ENCODE results near the gene PTPRT.

PTPRT gene

DNA sequence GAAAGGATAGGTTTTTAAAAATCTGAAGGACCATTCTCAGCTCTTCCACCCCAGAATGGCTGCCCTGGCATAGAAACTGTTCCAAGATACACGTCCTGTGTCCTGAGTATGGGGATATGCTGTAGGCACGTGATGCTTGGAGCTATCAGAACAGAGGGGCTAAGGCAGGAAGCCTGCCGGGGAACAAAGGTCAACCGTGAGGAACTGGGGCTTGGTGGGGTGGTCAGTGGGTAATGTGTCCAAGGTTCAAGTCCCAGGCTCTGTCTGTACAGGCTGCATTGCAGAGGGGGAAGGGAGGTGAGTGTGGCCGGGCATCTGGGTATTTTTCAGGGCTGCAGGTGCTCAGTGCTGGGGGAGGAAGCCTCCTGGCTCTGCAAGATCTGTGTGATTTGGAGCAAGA, 1092.0 kb downstream of the PTPRT start:
- Histone ChIP-seq H3K4me3 (ENCODE audit: low read length) (no peak overlapping the region), H2AFZ (ENCODE audit: low read depth, low read length) (no peak overlapping the region), H3K27me3 (ENCODE audit: insufficient read depth, low read length) (no peaks in the 10 kb centered on the region), H3K4me1 (ENCODE audit: insufficient read depth, low read length) (no peaks in the 10 kb centered on the region), H3K36me3 (ENCODE audit: insufficient read depth, low read length) (no peaks in the 10 kb centered on the region), H3K9me3 (ENCODE audit: low read length) (no peaks in the 10 kb centered on the region)

GRCh38 chr20:42095221-42095620, 1094.5 kb downstream of the PTPRT start:
- H3K36me3 ChIP-seq (ENCODE audit: insufficient read depth, low read length): no peaks in the 10 kb centered on the region
- H3K4me3 ChIP-seq (ENCODE audit: low read length): no peak overlapping the region
- no peaks in the 10 kb centered on the region for H3K27me3 ChIP-seq (ENCODE audit: insufficient read depth, low read length)
- no peaks in the 10 kb centered on the region for H3K9me3 ChIP-seq (ENCODE audit: low read length)
- H2AFZ ChIP-seq (ENCODE audit: low read depth, low read length): no peak overlapping the region
- no peaks in the 10 kb centered on the region for H3K4me1 ChIP-seq (ENCODE audit: insufficient read depth, low read length)

DNA sequence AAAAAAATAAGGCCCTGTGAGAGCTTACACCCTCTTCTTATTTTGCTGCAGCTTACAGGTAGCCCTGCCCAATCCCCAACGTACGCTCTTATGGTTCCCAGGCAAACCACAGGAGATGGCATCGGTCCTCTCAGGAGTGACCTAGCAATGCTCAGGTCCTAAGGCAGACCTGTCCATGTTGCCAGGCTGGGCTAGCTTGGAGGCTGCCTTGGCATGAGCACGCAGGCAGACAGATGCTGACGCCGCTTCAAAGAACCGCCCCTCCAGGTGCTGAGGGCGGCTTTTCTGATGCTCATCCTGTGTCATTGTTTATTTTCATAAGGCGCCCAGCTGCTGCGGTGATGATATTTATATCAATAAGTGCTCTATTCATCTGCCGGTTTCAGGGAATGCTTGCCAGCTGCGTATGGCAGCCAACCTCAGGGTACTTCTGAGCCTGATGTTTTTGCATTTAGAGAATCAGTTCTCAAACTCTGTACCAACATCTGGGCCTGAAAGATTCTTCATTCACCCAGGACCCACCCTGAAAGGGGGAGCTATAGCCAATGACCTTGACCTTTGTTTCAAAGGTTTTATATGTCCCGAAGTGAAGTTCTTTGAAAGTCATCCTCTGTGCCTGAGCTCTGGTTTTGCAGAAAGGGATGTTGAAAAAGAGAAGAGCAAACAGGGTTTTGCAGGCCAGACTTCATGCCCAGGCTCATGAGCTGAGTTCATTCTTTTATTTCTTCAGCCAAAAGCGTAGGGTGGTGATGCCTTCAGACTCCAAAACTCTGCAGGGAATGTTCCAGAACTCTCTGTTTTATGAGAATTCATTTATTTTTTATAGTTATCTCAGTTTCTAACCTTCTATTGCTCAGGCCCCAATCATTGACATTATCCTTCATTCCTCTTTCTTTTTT, 1095.9 kb downstream of the PTPRT start:
- Histone ChIP-seq H3K4me1 (ENCODE audit: insufficient read depth, low read length) (no peaks in the 10 kb centered on the region), H3K4me3 (ENCODE audit: low read length) (no peak overlapping the region), H3K9me3 (ENCODE audit: low read length) (no peaks in the 10 kb centered on the region), H3K27me3 (ENCODE audit: insufficient read depth, low read length) (no peaks in the 10 kb centered on the region), H2AFZ (ENCODE audit: low read depth, low read length) (no peak overlapping the region), H3K36me3 (ENCODE audit: insufficient read depth, low read length) (no peaks in the 10 kb centered on the region)

DNA sequence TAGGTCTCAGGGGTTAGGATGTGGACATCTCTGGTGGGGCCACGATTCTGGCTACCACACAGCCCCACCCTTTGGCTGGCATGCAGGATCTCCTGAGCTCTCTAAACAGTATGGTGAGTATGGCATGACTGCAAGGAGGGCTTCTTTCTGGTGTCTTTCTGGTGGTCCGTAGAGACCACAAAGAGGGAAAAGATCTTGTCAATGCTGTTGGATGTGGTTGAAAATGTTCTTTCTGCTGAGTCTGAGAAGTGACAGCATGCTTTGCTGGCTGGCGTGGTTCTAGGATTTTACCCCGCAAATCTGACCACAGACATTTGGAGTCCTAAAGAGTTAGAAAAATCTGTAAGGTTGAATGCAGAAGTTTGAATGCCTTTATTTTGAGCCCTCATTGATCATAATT, 1096.7 kb downstream of the PTPRT start:
- Histone ChIP-seq H3K9me3 (ENCODE audit: low read length) (no peaks in the 10 kb centered on the region), H3K4me1 (ENCODE audit: insufficient read depth, low read length) (no peaks in the 10 kb centered on the region), H3K4me3 (ENCODE audit: low read length) (no peak overlapping the region), H3K27me3 (ENCODE audit: insufficient read depth, low read length) (no peaks in the 10 kb centered on the region), H2AFZ (ENCODE audit: low read depth, low read length) (no peak overlapping the region), H3K36me3 (ENCODE audit: insufficient read depth, low read length) (no peaks in the 10 kb centered on the region)

- H3K36me3 ChIP-seq (ENCODE audit: insufficient read depth, low read length): no peaks in the 10 kb centered on the region
- no peak overlapping the region for H2AFZ ChIP-seq (ENCODE audit: low read depth, low read length)
- H3K4me1 ChIP-seq (ENCODE audit: insufficient read depth, low read length): no peaks in the 10 kb centered on the region
- no peak overlapping the region for H3K4me3 ChIP-seq (ENCODE audit: low read length)
- H3K27me3 ChIP-seq (ENCODE audit: insufficient read depth, low read length): no peaks in the 10 kb centered on the region
- no peaks in the 10 kb centered on the region for H3K9me3 ChIP-seq (ENCODE audit: low read length)
Observed at GRCh38 chr20:42085366-42085765, 1104.3 kb downstream of the PTPRT start.

GRCh38 chr20:42083280-42083679, 1106.4 kb downstream of the PTPRT start:
- no peaks in the 10 kb centered on the region for H3K36me3 ChIP-seq (ENCODE audit: insufficient read depth, low read length)

DNA sequence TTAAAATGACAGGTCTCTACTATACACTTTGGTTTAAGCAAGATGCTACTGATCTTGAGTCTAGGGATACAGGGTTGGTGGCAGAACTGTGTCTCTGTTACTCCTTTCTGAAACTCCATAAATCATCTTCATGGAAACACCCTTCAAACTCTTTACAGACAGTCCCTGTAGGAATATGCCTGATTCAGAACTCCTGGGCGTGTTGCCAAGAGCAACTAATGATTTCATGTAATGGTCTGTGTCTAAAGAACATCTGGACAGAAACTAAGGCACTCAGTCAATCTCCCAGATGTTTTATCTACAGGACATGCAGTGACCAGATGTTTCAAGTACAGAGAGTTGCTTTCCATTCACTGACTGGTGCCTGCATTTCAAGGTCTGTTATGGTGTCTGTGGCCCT, 1107.1 kb downstream of the PTPRT start:
- no peak overlapping the region for H2AFZ ChIP-seq (ENCODE audit: low read depth, low read length)
- no peaks in the 10 kb centered on the region for H3K4me1 ChIP-seq (ENCODE audit: insufficient read depth, low read length)
- no peaks in the 10 kb centered on the region for H3K36me3 ChIP-seq (ENCODE audit: insufficient read depth, low read length)
- H3K4me3 ChIP-seq (ENCODE audit: low read length): no peak overlapping the region
- no peaks in the 10 kb centered on the region for H3K27me3 ChIP-seq (ENCODE audit: insufficient read depth, low read length)
- no peaks in the 10 kb centered on the region for H3K9me3 ChIP-seq (ENCODE audit: low read length)

More at GRCh38 chr20:42083280-42083679, 1106.4 kb downstream of the PTPRT start:
- H3K4me3 ChIP-seq (ENCODE audit: low read length): no peak overlapping the region
- H3K27me3 ChIP-seq (ENCODE audit: insufficient read depth, low read length): no peaks in the 10 kb centered on the region
- no peaks in the 10 kb centered on the region for H3K9me3 ChIP-seq (ENCODE audit: low read length)
- H2AFZ ChIP-seq (ENCODE audit: low read depth, low read length): no peak overlapping the region
- H3K4me1 ChIP-seq (ENCODE audit: insufficient read depth, low read length): no peaks in the 10 kb centered on the region

DNA sequence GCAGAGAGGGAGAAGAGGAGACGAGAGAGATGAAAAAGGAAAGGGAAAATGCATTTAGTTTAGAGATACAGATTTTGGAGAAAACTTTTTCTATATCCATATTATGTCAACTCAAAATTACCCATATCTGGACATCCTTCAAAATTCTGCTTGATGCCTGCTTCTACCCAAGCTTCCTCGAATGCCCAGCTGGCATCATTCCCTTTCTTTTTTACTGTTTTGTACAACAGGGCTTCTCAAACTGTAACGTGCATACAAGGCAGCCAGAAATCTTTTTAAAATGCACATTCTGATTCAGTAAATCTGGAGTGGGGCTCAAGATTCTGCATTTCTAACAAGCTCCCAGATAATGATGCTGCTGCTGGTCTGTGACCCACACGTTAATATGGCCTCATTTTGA, 1108.8 kb downstream of the PTPRT start:
- Histone ChIP-seq H2AFZ (ENCODE audit: low read depth, low read length) (no peak overlapping the region), H3K4me3 (ENCODE audit: low read length) (no peak overlapping the region), H3K4me1 (ENCODE audit: insufficient read depth, low read length) (no peaks in the 10 kb centered on the region), H3K36me3 (ENCODE audit: insufficient read depth, low read length) (no peaks in the 10 kb centered on the region), H3K9me3 (ENCODE audit: low read length) (no peaks in the 10 kb centered on the region), H3K27me3 (ENCODE audit: insufficient read depth, low read length) (no peaks in the 10 kb centered on the region)

DNA sequence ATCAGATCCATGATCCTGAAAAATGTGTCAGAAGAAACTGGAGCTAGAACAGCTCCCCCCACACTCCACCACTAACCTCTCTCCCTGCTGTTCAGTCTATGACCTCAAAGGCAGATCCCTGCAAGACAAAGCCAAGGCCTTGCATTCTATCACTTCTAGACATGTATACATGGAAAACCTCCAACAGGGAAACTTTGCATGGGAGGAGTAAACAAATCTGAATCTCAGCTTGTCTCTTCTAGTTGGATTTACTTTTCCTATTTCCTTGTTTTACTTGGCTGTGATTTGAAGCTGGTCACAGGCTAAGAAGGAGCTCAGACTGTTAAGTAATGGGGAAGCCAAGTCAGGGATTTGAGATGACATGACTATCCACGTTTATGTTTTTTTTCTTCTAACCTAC, 1114.8 kb downstream of the PTPRT start:
- no peaks in the 10 kb centered on the region for H3K4me1 ChIP-seq (ENCODE audit: insufficient read depth, low read length)

GRCh38 chr20:42067596-42067995, 1122.1 kb downstream of the PTPRT start:
- Histone ChIP-seq H3K36me3 (ENCODE audit: insufficient read depth, low read length) (no peaks in the 10 kb centered on the region), H3K4me1 (ENCODE audit: insufficient read depth, low read length) (no peaks in the 10 kb centered on the region), H3K27me3 (ENCODE audit: insufficient read depth, low read length) (peaks cover 7% of the 10 kb centered on the region), H3K9me3 (ENCODE audit: low read length) (no peaks in the 10 kb centered on the region), H3K4me3 (ENCODE audit: low read length) (no peak overlapping the region), H2AFZ (ENCODE audit: low read depth, low read length) (no peak overlapping the region)

More for the DNA sequence above, 1114.8 kb downstream of the PTPRT start:
- H3K4me3 ChIP-seq (ENCODE audit: low read length): no peak overlapping the region
- H2AFZ ChIP-seq (ENCODE audit: low read depth, low read length): no peak overlapping the region
- H3K27me3 ChIP-seq (ENCODE audit: insufficient read depth, low read length): no peaks in the 10 kb centered on the region
- no peaks in the 10 kb centered on the region for H3K9me3 ChIP-seq (ENCODE audit: low read length)
- no peaks in the 10 kb centered on the region for H3K36me3 ChIP-seq (ENCODE audit: insufficient read depth, low read length)

GRCh38 chr20:42067174-42067573, 1122.5 kb downstream of the PTPRT start:
- Histone ChIP-seq H3K9me3 (ENCODE audit: low read length) (no peaks in the 10 kb centered on the region), H3K4me3 (ENCODE audit: low read length) (no peak overlapping the region), H3K4me1 (ENCODE audit: insufficient read depth, low read length) (no peaks in the 10 kb centered on the region), H3K36me3 (ENCODE audit: insufficient read depth, low read length) (no peaks in the 10 kb centered on the region), H3K27me3 (ENCODE audit: insufficient read depth, low read length) (peaks cover 7% of the 10 kb centered on the region), H2AFZ (ENCODE audit: low read depth, low read length) (no peak overlapping the region)

GRCh38 chr20:42063141-42063540, 1126.6 kb downstream of the PTPRT start:
- Histone ChIP-seq H3K36me3 (ENCODE audit: insufficient read depth, low read length) (no peaks in the 10 kb centered on the region), H3K4me1 (ENCODE audit: insufficient read depth, low read length) (no peaks in the 10 kb centered on the region), H2AFZ (ENCODE audit: low read depth, low read length) (no peak overlapping the region)

GRCh38 chr20:42053350-42053749, 1136.4 kb downstream of the PTPRT start:
- no peaks in the 10 kb centered on the region for H3K4me1 ChIP-seq (ENCODE audit: insufficient read depth, low read length)
- no peaks in the 10 kb centered on the region for H3K36me3 ChIP-seq (ENCODE audit: insufficient read depth, low read length)
- no peaks in the 10 kb centered on the region for H3K9me3 ChIP-seq (ENCODE audit: low read length)
- no peak overlapping the region for H2AFZ ChIP-seq (ENCODE audit: low read depth, low read length)
- H3K27me3 ChIP-seq (ENCODE audit: insufficient read depth, low read length): no peaks in the 10 kb centered on the region
- H3K4me3 ChIP-seq (ENCODE audit: low read length): no peak overlapping the region

More at GRCh38 chr20:42063141-42063540, 1126.6 kb downstream of the PTPRT start:
- Histone ChIP-seq H3K4me3 (ENCODE audit: low read length) (no peak overlapping the region), H3K27me3 (ENCODE audit: insufficient read depth, low read length) (peaks cover 7% of the 10 kb centered on the region), H3K9me3 (ENCODE audit: low read length) (no peaks in the 10 kb centered on the region)

DNA sequence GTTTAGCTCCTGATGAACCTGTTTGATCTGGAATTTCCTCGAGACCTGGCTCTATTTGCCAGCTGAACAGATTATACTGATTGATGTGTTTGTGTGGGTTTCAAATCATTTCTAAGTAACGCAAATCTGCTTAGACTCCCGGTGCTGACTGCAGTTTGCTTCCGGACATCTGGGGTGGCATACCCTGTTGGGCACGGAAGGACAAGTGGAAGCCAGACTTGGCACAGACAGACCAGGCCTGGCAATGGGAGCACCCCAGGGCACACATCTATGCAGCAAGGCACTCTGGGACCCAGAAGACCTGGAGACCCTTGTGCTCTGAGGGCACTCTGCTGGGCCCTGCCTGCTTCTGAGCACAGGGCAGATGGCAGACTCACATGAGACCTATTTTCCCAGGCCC, 1137.8 kb downstream of the PTPRT start:
- no peaks in the 10 kb centered on the region for H3K9me3 ChIP-seq (ENCODE audit: low read length)
- no peak overlapping the region for H2AFZ ChIP-seq (ENCODE audit: low read depth, low read length)
- H3K27me3 ChIP-seq (ENCODE audit: insufficient read depth, low read length): no peaks in the 10 kb centered on the region
- H3K4me1 ChIP-seq (ENCODE audit: insufficient read depth, low read length): no peaks in the 10 kb centered on the region
- H3K4me3 ChIP-seq (ENCODE audit: low read length): no peak overlapping the region
- no peaks in the 10 kb centered on the region for H3K36me3 ChIP-seq (ENCODE audit: insufficient read depth, low read length)

Data from neuron (in vitro differentiated cells).